ENCODE data around the gene CCL27. TPM values are rescaled to one million over a fixed set of nuclear protein-coding genes. Genes with fewer than 3 reads are reported as not detected.

Gene CCL27
- total and polyA plus RNA-seq, 10 of the 15 experiments (the other 5 are each of a cell fraction or from before 2014, with no cell fraction given): 0.45 TPM; not detected in 9

- BruUV-seq (replicated peaks): no TSS peak
- Histone ChIP-seq H3K9me3 (replicated peaks; ENCODE audit: control insufficient read depth, insufficient read depth, low read length) (no peaks in the 10 kb centered on the region), H3K4me2 (ENCODE audit: control insufficient read depth, insufficient read depth) (peak overlapping the region; percentile 70; the same call in 1 of the 2 replicates), H3K27me3 (replicated peaks in 1 of 2; ENCODE audit: control insufficient read depth in 2 of 2, insufficient read depth in 2 of 2, low read length in 1 of 2) (no peaks in the 10 kb centered on the region), H3K27ac (ENCODE audit: control insufficient read depth, insufficient read depth) (no peak overlapping the region), H4K20me1 (ENCODE audit: control insufficient read depth, insufficient read depth) (no peaks in the 10 kb centered on the region; the same call in 1 of the 2 replicates), H3K79me2 (ENCODE audit: control insufficient read depth, insufficient read depth, low read length) (peaks cover 17% of the 10 kb centered on the region), H3K4me1 (ENCODE audit: control insufficient read depth, insufficient read depth, low read length) (peaks cover 15% of the 10 kb centered on the region), H3K4me3 (no peak overlapping the region), H2AFZ (ENCODE audit: control insufficient read depth, low read depth, low read length) (no peak overlapping the region), H3K36me3 (ENCODE audit: control insufficient read depth in 2 of 2, insufficient read depth in 2 of 2, low read length in 1 of 2) (peaks cover 2 to 13% of the 10 kb centered on the region in 2 experiments; a peak in 3 of 4 replicates), H3K9ac (ENCODE audit: control insufficient read depth, insufficient read depth, low read length) (no peak overlapping the region)
- RAD21 ChIA-PET (ENCODE audit: unreplicated experiment): no interaction called here
- WGBS (ENCODE audit: insufficient coverage, insufficient replicate concordance, low lambda C conversion rate, missing lambda C conversion rate): 72% methylated on average over 4 of the region's 4 CpGs
- in situ Hi-C loops (cut with MboI): no loop called here
- intact Hi-C loops (cut with micrococcal nuclease; ENCODE audit: unreplicated experiment): no loop called here
- POLR2A ChIA-PET: interaction anchor here (1.5 kb wide), 1 partner anchor 13 kb away, joined by 6 read pairs; the partner anchor contains the start of gene SIGMAR1
- SMC1A ChIA-PET (ENCODE audit: uncharacterized antibody, unreplicated experiment): no interaction called here
- DNase-seq (ENCODE audit: low read depth, low spot score) (no peak), FAIRE-seq (no peak), ATAC-seq (no peak)
- CTCF ChIA-PET: interaction anchor here (1.5 to 2.9 kb wide), 2 partner anchors 11 to 17 kb away, joined by 3 to 11 read pairs; partner anchors contain the start of gene CCL27
- TF ChIP-seq KLF5 (IDR thresholded peaks at IDR 0.05; ENCODE audit: partially characterized antibody) (no peak), RELA (IDR thresholded peaks at IDR 0.05; ENCODE audit: borderline replicate concordance, partially characterized antibody) (peak; percentile 39), NFIC (IDR thresholded peaks at IDR 0.05; ENCODE audit: low read depth, low read length) (no peak), MEF2B (IDR thresholded peaks at IDR 0.05; ENCODE audit: partially characterized antibody, poor library complexity, severe bottlenecking) (peak; percentile 48)
Measured at GRCh38 chr9:34651321-34651720, 11.1 kb downstream of the CCL27 start.

- ChIA-PET RAD21 (ENCODE audit: unreplicated experiment) (no interaction called here), SMC1A (ENCODE audit: uncharacterized antibody, unreplicated experiment) (no interaction called here), CTCF (interaction anchor here (1.5 to 2.9 kb wide), 2 partner anchors 12 to 17 kb away, joined by 3 to 11 read pairs; partner anchors contain the start of gene CCL27), POLR2A (no interaction called here)
- DNase-seq (ENCODE audit: low read depth, low spot score) (no peak), ATAC-seq (no peak), FAIRE-seq (no peak)
- 100% methylated on average over 5 of the region's 5 CpGs for WGBS (ENCODE audit: insufficient coverage, insufficient replicate concordance, low lambda C conversion rate, missing lambda C conversion rate)
- no peak overlapping the region for H3K4me2 ChIP-seq (ENCODE audit: control insufficient read depth, insufficient read depth)
- H3K36me3 ChIP-seq (ENCODE audit: control insufficient read depth in 2 of 2, insufficient read depth in 2 of 2, low read length in 1 of 2): peaks cover 2 to 13% of the 10 kb centered on the region in 2 experiments; a peak in 3 of 4 replicates
- no TSS peak for BruUV-seq (replicated peaks)
- no peaks in the 10 kb centered on the region for H3K9me3 ChIP-seq (replicated peaks; ENCODE audit: control insufficient read depth, insufficient read depth, low read length)
- TF ChIP-seq CHD2 (IDR thresholded peaks at IDR 0.05; ENCODE audit: borderline replicate concordance, low read depth, low read length) (no peak), CUX1 (IDR thresholded peaks at IDR 0.05; ENCODE audit: insufficient replicate concordance, low read depth, low read length) (no peak), YBX1 (IDR thresholded peaks at IDR 0.05) (no peak), MTA2 (IDR thresholded peaks at IDR 0.05; ENCODE audit: low read depth) (no peak), CREM (IDR thresholded peaks at IDR 0.05; ENCODE audit: low read depth) (no peak), MYC (IDR thresholded peaks at IDR 0.05; ENCODE audit: insufficient read depth, insufficient read length, insufficient replicate concordance, low read length, severe bottlenecking) (no peak)
- peaks cover 17% of the 10 kb centered on the region for H3K79me2 ChIP-seq (ENCODE audit: control insufficient read depth, insufficient read depth, low read length)
- no peaks in the 10 kb centered on the region for H3K27me3 ChIP-seq (replicated peaks in 1 of 2; ENCODE audit: control insufficient read depth in 2 of 2, insufficient read depth in 2 of 2, low read length in 1 of 2)
- no peaks in the 10 kb centered on the region; the same call in 1 of the 2 replicates for H4K20me1 ChIP-seq (ENCODE audit: control insufficient read depth, insufficient read depth)
- peaks cover 19% of the 10 kb centered on the region for H3K4me1 ChIP-seq (ENCODE audit: control insufficient read depth, insufficient read depth, low read length)
- no peak overlapping the region for H2AFZ ChIP-seq (ENCODE audit: control insufficient read depth, low read depth, low read length)
- H3K9ac ChIP-seq (ENCODE audit: control insufficient read depth, insufficient read depth, low read length): no peak overlapping the region
- no peak overlapping the region for H3K4me3 ChIP-seq
- no peak overlapping the region for H3K27ac ChIP-seq (ENCODE audit: control insufficient read depth, insufficient read depth)
- intact Hi-C loops (cut with micrococcal nuclease; ENCODE audit: unreplicated experiment) (no loop called here), in situ Hi-C loops (cut with MboI) (no loop called here)
Measured at GRCh38 chr9:34650816-34651215, 11.6 kb downstream of the CCL27 start.
